Upper lobe of left lung (tissue), 6 donors: ENCODE data around the gene VPS13D. TPM values are rescaled to one million over a fixed set of nuclear protein-coding genes. Genes with fewer than 3 reads are reported as not detected.

Source experiments
- ATAC-seq, 2 donors: fragments of 200-7000 bp; cut with Tn5 transposase; one replicate each; pipeline ENCODE4 v1.9.1; 2022; ENCODE audit warnings: mild to moderate bottlenecking in 2 of 2, moderate library complexity in 2 of 2; ENCODE audit not compliant: low FRiP score in 2 of 2
- DNase-seq, 2 donors: peaks; one replicate each; pipeline ENCODE4 v3.0.0-alpha.2; 2019 to 2020
- H3K27ac ChIP-seq, 4 donors: fragments of 200-600 bp; sonication (generic); one replicate each; pipeline ENCODE4 v1.5.1; 2016 to 2019
- H3K27me3 ChIP-seq, 4 donors: fragments of 200-600 bp; sonication (generic); one replicate each; pipeline ENCODE4 v1.5.1; 2017 to 2019
- H3K36me3 ChIP-seq, 4 donors: fragments of 200-600 bp; sonication (generic); one replicate each; pipeline ENCODE4 v1.5.1; 2016 to 2019
- H3K4me1 ChIP-seq, 4 donors: fragments of 200-600 bp; sonication (generic); one replicate each; pipeline ENCODE4 v1.5.1; 2018 to 2019
- H3K4me3 ChIP-seq, 4 donors: fragments of 200-600 bp; sonication (generic); one replicate each; pipeline ENCODE4 v1.5.1; 2017 to 2019; ENCODE audit warnings: mild to moderate bottlenecking in 2 of 4, moderate library complexity in 1 of 4
- H3K9me3 ChIP-seq, 4 donors: fragments of 200-600 bp; sonication (generic); one replicate each; pipeline ENCODE4 v1.5.1; 2018 to 2019
- EP300 ChIP-seq, 4 donors: sonication (generic); formaldehyde crosslinking; IDR thresholded peaks; one replicate each; pipeline ENCODE4 v1.5.1; 2017; ENCODE audit warnings: antibody characterized with exemption in 4 of 4, control low read depth in 2 of 4
- POLR2A ChIP-seq, 4 donors: fragments of 450-650 bp; IDR thresholded peaks; one replicate each; pipeline ENCODE4 v1.5.1; 2016 to 2017; ENCODE audit warnings: antibody characterized with exemption in 4 of 4, mild to moderate bottlenecking in 2 of 4
- POLR2AphosphoS5 ChIP-seq, 2 donors: sonication (generic); formaldehyde crosslinking; IDR thresholded peaks; one replicate each; pipeline ENCODE4 v1.5.1; 2017; ENCODE audit warnings: antibody characterized with exemption in 2 of 2
- WGBS, 2 donors: methylation state at CpG; one replicate each; pipeline ENCODE4 v1.1.5; 2017 to 2018; 5-methylcytosine and 5-hydroxymethylcytosine counted together
- total RNA-seq, 6 donors: library from RNA; depleted of rRNA in 4 of 6; stranded (reverse); fragments of >200 nt in 4 of 6; gene quantifications; one replicate each; pipeline versions ENCODE4 v1.1.0 to v1.2.1, GENCODE V29; 2016 to 2021
- TF ChIP-seq, protein P1 (sequence below), 6 experiments: fragments of 450-650 bp in 4 of 6; fragments of 200-600 bp in 2 of 6; sonication (generic) in 2 of 6; IDR thresholded peaks; one replicate each; pipeline ENCODE4 v1.5.1; 2016 to 2019; ENCODE audit warnings: antibody characterized with exemption in 6 of 6
- donor health status: DM: no; HTN: no; CAD: no; lungs with moderate emphysema.
- donor health status: DM: no; HTN: yes; CAD: no; lungs with severe emphysema.

The VPS13D gene
- total RNA-seq, 6 donors from 2014 or later: 54.9 to 181 (median 87.9) TPM

DNA sequence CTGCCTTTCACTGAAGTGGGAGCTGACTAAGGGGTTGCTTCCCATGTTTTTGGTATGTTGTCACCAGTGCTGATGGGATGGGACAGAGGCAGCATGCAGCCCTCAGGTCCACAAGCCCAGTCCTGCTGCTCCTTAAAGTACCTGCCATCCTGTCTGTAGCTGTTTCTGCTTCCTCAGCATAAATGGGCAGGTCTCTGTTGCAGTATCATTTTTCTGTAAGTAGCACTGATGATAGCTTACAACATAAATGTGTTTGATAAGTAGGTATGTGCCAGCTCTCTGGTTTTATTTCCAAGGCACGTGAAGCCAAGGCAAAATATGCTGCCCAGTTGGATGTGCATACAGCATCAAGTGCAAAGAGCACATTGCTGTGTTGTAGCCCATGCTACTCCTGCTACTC lies 173.0 kb downstream of the VPS13D start:
- H3K27ac ChIP-seq: no peak overlapping the region
- H3K36me3 ChIP-seq: peaks cover 0 to 55% (median 15%) of the 10 kb centered on the region in 4 donors
- H3K4me1 ChIP-seq: peaks cover 30 to 38% (median 32%) of the 10 kb centered on the region in 4 donors
- H3K27me3 ChIP-seq: no peaks in the 10 kb centered on the region
- TF ChIP-seq POLR2A (IDR thresholded peaks at IDR 0.05): no peak
- TF ChIP-seq, protein P1, sequence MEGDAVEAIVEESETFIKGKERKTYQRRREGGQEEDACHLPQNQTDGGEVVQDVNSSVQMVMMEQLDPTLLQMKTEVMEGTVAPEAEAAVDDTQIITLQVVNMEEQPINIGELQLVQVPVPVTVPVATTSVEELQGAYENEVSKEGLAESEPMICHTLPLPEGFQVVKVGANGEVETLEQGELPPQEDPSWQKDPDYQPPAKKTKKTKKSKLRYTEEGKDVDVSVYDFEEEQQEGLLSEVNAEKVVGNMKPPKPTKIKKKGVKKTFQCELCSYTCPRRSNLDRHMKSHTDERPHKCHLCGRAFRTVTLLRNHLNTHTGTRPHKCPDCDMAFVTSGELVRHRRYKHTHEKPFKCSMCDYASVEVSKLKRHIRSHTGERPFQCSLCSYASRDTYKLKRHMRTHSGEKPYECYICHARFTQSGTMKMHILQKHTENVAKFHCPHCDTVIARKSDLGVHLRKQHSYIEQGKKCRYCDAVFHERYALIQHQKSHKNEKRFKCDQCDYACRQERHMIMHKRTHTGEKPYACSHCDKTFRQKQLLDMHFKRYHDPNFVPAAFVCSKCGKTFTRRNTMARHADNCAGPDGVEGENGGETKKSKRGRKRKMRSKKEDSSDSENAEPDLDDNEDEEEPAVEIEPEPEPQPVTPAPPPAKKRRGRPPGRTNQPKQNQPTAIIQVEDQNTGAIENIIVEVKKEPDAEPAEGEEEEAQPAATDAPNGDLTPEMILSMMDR (IDR thresholded peaks at IDR 0.05): no peak
- TF ChIP-seq EP300 (IDR thresholded peaks at IDR 0.05): no peak
- no peak for TF ChIP-seq POLR2AphosphoS5 (IDR thresholded peaks at IDR 0.05)
- H3K9me3 ChIP-seq: no peaks in the 10 kb centered on the region
- WGBS, 2 donors: 100% methylated on average over 1 of the region's 1 CpG
- ATAC-seq (no peak), DNase-seq (no peak)
- no peak overlapping the region for H3K4me3 ChIP-seq

DNA sequence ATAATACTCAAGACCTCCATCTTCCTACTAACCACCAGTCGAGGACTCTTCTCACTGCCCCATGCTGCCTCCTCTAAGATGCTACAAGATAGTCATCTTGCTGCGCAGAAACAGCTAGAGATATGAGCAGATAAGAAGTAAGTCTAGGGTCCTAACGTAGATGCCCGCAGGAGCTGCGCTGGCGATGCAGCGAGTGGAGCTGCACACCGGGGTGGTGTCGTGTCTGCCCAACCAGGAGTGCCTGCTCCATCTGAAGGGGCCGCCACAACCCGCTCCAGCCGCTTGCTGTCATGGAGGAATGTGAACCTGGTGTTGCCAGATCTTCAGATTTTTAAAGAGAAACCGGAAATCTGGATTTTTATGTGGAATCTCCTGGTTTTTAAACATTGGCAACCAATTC lies 175.1 kb downstream of the VPS13D start:
- Histone ChIP-seq H3K36me3 (peaks cover 0 to 56% (median 15%) of the 10 kb centered on the region in 4 donors), H3K27ac (peak overlapping the region in 3 of 4 donors; percentile 13 to 60 (median 40)), H3K27me3 (no peaks in the 10 kb centered on the region), H3K4me3 (no peak overlapping the region), H3K4me1 (peaks cover 36 to 53% (median 43%) of the 10 kb centered on the region in 4 donors), H3K9me3 (no peaks in the 10 kb centered on the region)
- TF ChIP-seq EP300 (IDR thresholded peaks at IDR 0.05) (no peak), POLR2A (IDR thresholded peaks at IDR 0.05) (no peak), POLR2AphosphoS5 (IDR thresholded peaks at IDR 0.05) (no peak)
- TF ChIP-seq, protein P1 (IDR thresholded peaks at IDR 0.05): no peak
- 94 to 96% methylated on average over 10 to 13 of the region's 13 CpGs for WGBS, 2 donors
- DNase-seq (peak in 1 of 2 donors; percentile 50), ATAC-seq (no peak)

GRCh38 chr1:12405325-12406210 lies 175.7 kb downstream of the VPS13D start:
- H3K36me3 ChIP-seq: peaks cover 0 to 53% (median 9%) of the 10 kb centered on the region in 4 donors
- 55 to 66% methylated on average over 9 of the region's 9 CpGs for WGBS, 2 donors
- H3K4me1 ChIP-seq: peaks cover 36 to 53% (median 45%) of the 10 kb centered on the region in 4 donors
- peak in 1 of 2 donors; percentile 33 for ATAC-seq
- peak overlapping the region; percentile 13 to 60 (median 48) for H3K27ac ChIP-seq
- TF ChIP-seq, protein P1 (IDR thresholded peaks at IDR 0.05): peak in 2 of 6 experiments; percentile 12 to 28
- TF ChIP-seq EP300 (IDR thresholded peaks at IDR 0.05): no peak
- H3K27me3 ChIP-seq: no peaks in the 10 kb centered on the region
- peak in 1 of 2 donors; percentile 37 for DNase-seq
- H3K9me3 ChIP-seq: no peaks in the 10 kb centered on the region
- H3K4me3 ChIP-seq: no peak overlapping the region

DNA sequence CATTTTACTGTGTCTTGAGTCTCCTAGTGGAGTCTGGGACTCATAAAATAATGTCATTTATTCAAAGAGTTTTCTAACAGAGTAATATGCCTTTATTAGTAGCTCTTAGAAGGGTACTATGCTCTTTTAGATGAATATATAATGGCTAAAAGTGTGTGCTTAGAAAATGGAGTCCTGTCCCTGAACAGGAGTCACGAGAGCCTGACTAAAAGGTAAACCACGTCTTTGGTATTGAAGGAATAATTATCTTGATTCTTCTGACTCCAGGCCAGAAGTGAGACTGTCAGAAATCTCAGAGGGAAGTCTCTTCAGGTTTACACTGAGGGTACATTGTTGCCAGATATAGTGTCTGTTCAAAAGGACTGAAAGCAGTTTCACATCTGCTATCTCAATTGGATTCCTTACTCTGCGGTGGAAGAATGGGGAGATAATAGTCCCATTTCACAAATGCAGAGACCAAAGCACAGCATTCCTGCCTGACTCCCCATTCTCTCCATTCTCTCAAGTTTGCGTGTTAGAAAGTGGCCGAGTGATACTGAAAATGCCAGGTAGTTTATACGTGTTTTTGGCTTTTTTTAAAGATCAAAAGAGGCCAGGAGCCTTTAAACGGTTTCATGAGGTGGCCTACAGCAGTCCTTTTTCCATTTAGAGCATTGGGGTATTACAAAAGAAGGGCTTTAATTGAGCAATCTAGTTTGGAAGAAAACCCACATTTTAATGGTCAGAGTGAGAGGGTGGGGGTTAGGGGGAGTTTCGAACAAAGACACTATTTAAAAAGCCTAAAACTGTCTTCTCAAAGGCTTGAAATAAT lies 176.6 kb downstream of the VPS13D start:
- DNase-seq (no peak), ATAC-seq (peak in 1 of 2 donors; percentile 66)
- H3K9me3 ChIP-seq: no peaks in the 10 kb centered on the region
- peaks cover 36 to 53% (median 45%) of the 10 kb centered on the region in 4 donors for H3K4me1 ChIP-seq
- peaks cover 0 to 46% (median 6%) of the 10 kb centered on the region in 4 donors for H3K36me3 ChIP-seq
- peak overlapping the region; percentile 13 to 55 (median 46) for H3K27ac ChIP-seq
- no peak overlapping the region for H3K4me3 ChIP-seq
- no peaks in the 10 kb centered on the region for H3K27me3 ChIP-seq
- TF ChIP-seq, protein P1 (IDR thresholded peaks at IDR 0.05): no peak
- no peak for TF ChIP-seq POLR2A (IDR thresholded peaks at IDR 0.05)
- no peak for TF ChIP-seq POLR2AphosphoS5 (IDR thresholded peaks at IDR 0.05)
- no peak for TF ChIP-seq EP300 (IDR thresholded peaks at IDR 0.05)
- WGBS, 2 donors: 38 to 49% methylated on average over 8 of the region's 8 CpGs
